Measurements from ENCODE around the gene NES.
A peak's percentile ranks its signal among the peaks of the same experiment; 100 is the strongest.

GRCh38 chr1:156676820-156677615 is at the start of gene NES:
- TF ChIP-seq CTCF (IDR thresholded peaks at IDR 0.05; ENCODE audit: low read depth, low read length, missing input control) (no peak), MAX (IDR thresholded peaks at IDR 0.05) (no peak), NR2F2 (IDR thresholded peaks at IDR 0.05) (peak; percentile 17), JUND (IDR thresholded peaks at IDR 0.05) (no peak), GABPA (IDR thresholded peaks at IDR 0.05 in 1 of 2, conservative IDR thresholded peaks at IDR 0.05 in 1 of 2) (no peak), TAF1 (conservative IDR thresholded peaks at IDR 0.05) (no peak), ZBTB33 (IDR thresholded peaks at IDR 0.05) (no peak), SP1 (IDR thresholded peaks at IDR 0.05) (no peak), REST (IDR thresholded peaks at IDR 0.05) (no peak), YY1 (IDR thresholded peaks at IDR 0.05) (no peak), EGR1 (IDR thresholded peaks at IDR 0.05; ENCODE audit: low read depth in 2 of 2) (no peak), FOXA2 (IDR thresholded peaks at IDR 0.05) (no peak), ATF3 (IDR thresholded peaks at IDR 0.05) (no peak), FOXA1 (IDR thresholded peaks at IDR 0.05) (no peak)
